MCF 10A (cell line): ENCODE data around the gene PRMT1. TPM values are rescaled to one million over a fixed set of nuclear protein-coding genes. Genes with fewer than 3 reads are reported as not detected.
A peak's percentile ranks its signal among the peaks of the same experiment; 100 is the strongest.

Experiments used
- BruUV-seq: library from RNA; stranded (reverse); fragments of 400-500 nt; replicated peaks from 2 replicates; lab custom pipeline; 2021; lab: Mats Ljungman, UMichigan
- CTCF ChIA-PET: fragments of 300-600 bp; sonication (Branson Sonifier 250); formaldehyde crosslinking; extraction: SDS; loops from one replicate; lab custom pipeline; 2021; ENCODE audit warnings: antibody characterized with exemption, inconsistent platforms; lab: Yijun Ruan, JAX
- POLR2A ChIA-PET: fragments of 300-600, 350-650 bp; sonication (Branson Sonifier 250); formaldehyde crosslinking; extraction: SDS; loops from one replicate; lab custom pipeline; 2020; ENCODE audit warnings: antibody characterized with exemption, inconsistent platforms; lab: Yijun Ruan, JAX
- DNase-seq: peaks from one replicate; pipeline ENCODE4 v3.0.0-alpha.2; 2018; ENCODE audit not compliant: unreplicated experiment
- H3K27ac Mint-ChIP-seq: one replicate; pipeline ENCODE4 v1.8.0; 2022; ENCODE audit warnings: mild to moderate bottlenecking, low read depth, mixed read lengths; ENCODE audit not compliant: unreplicated experiment
- H3K27me3 Mint-ChIP-seq: one replicate; pipeline ENCODE4 v1.8.0; 2022; ENCODE audit warnings: mixed read lengths; ENCODE audit not compliant: insufficient read depth, unreplicated experiment
- H3K36me3 Mint-ChIP-seq: one replicate; pipeline ENCODE4 v1.8.0; 2022; ENCODE audit warnings: mild to moderate bottlenecking, moderate library complexity, mixed read lengths; ENCODE audit not compliant: insufficient read depth, unreplicated experiment
- H3K4me1 Mint-ChIP-seq: one replicate; pipeline ENCODE4 v1.8.0; 2022; ENCODE audit warnings: mixed read lengths; ENCODE audit not compliant: insufficient read depth, unreplicated experiment
- H3K4me3 Mint-ChIP-seq: one replicate; pipeline ENCODE4 v1.8.0; 2022; ENCODE audit warnings: mild to moderate bottlenecking, moderate library complexity, mixed read lengths; ENCODE audit not compliant: unreplicated experiment
- H3K9me3 Mint-ChIP-seq: one replicate; pipeline ENCODE4 v1.8.0; 2022; ENCODE audit warnings: mixed read lengths; ENCODE audit not compliant: unreplicated experiment
- CTCF ChIP-seq: fragments of 200-600 bp; IDR thresholded peaks from one replicate; pipeline ENCODE4 v1.8.0; 2022; ENCODE audit warnings: antibody characterized with exemption, mild to moderate bottlenecking; ENCODE audit not compliant: unreplicated experiment
- intact Hi-C: fragments of 100-400 bp; cut with micrococcal nuclease; formaldehyde crosslinking; loops from 2 replicates; pipeline ENCODE4 v1.14.1; 2022
- total RNA-seq: library from RNA; stranded (reverse); gene quantifications from 2 replicates; pipeline ENCODE4 v1.2.3, GENCODE V29; 2022

PRMT1 gene
- total RNA-seq, 1 experiment from 2014 or later = 304 TPM

- H3K4me1 Mint-ChIP-seq = peaks cover 31% of the 10 kb centered on the region
- peak overlapping the region; percentile 84 for H3K4me3 Mint-ChIP-seq
- BruUV-seq = no TSS peak
- DNase-seq = no peak
- intact Hi-C loops = no loop called here
- ChIA-PET CTCF (interaction anchor here (0.5 to 3.4 kb wide), 4 partner anchors 29 to 73 kb away, joined by 3 to 19 read pairs (median 4); no protein-coding TSS in a partner anchor), POLR2A (interaction anchor here (0.6 to 7.5 kb wide), 9 partner anchors 10 to 207 kb away, joined by 3 to 167 read pairs (median 3); partner anchors contain the start of genes BCL2L12, IRF3, NOSIP and PRMT1)
- peaks cover 32% of the 10 kb centered on the region for H3K36me3 Mint-ChIP-seq
- no peaks in the 10 kb centered on the region for H3K9me3 Mint-ChIP-seq
- peak overlapping the region; percentile 100 for H3K27ac Mint-ChIP-seq
- TF ChIP-seq CTCF = no peak
- H3K27me3 Mint-ChIP-seq = no peaks in the 10 kb centered on the region
Measured at GRCh38 chr19:49643466-49643865, 33.6 kb upstream of the PRMT1 start.

GRCh38 chr19:49645592-49645991, 31.5 kb upstream of the PRMT1 start:
- CTCF ChIA-PET = interaction anchor here (0.5 to 1.5 kb wide), 7 partner anchors 14 to 137 kb away, joined by 3 to 5 read pairs (median 3); no protein-coding TSS in a partner anchor
- no peaks in the 10 kb centered on the region for H3K9me3 Mint-ChIP-seq
- H3K4me3 Mint-ChIP-seq = no peak overlapping the region
- intact Hi-C loops = no loop called here
- TF ChIP-seq CTCF = no peak
- no peak overlapping the region for H3K27ac Mint-ChIP-seq
- no peaks in the 10 kb centered on the region for H3K27me3 Mint-ChIP-seq
- BruUV-seq = no TSS peak
- POLR2A ChIA-PET = no interaction called here
- peaks cover 49% of the 10 kb centered on the region for H3K36me3 Mint-ChIP-seq
- no peak for DNase-seq
- peaks cover 20% of the 10 kb centered on the region for H3K4me1 Mint-ChIP-seq

GRCh38 chr19:49645995-49646394, 31.1 kb upstream of the PRMT1 start:
- BruUV-seq = no TSS peak
- Mint-ChIP-seq H3K36me3 (peaks cover 49% of the 10 kb centered on the region), H3K9me3 (no peaks in the 10 kb centered on the region), H3K27ac (no peak overlapping the region), H3K27me3 (no peaks in the 10 kb centered on the region), H3K4me1 (peaks cover 20% of the 10 kb centered on the region), H3K4me3 (no peak overlapping the region)
- TF ChIP-seq CTCF = no peak
- ChIA-PET POLR2A (no interaction called here), CTCF (interaction anchor here (0.5 to 1.5 kb wide), 6 partner anchors 14 to 137 kb away, joined by 3 to 5 read pairs (median 3); no protein-coding TSS in a partner anchor)
- intact Hi-C loops = no loop called here
- no peak for DNase-seq

- Mint-ChIP-seq H3K4me3 (no peak overlapping the region), H3K36me3 (peaks cover 46% of the 10 kb centered on the region), H3K4me1 (peaks cover 20% of the 10 kb centered on the region), H3K27me3 (no peaks in the 10 kb centered on the region), H3K27ac (no peak overlapping the region), H3K9me3 (no peaks in the 10 kb centered on the region)
- ChIA-PET POLR2A (no interaction called here), CTCF (interaction anchor here (1.1 kb wide), 1 partner anchor 25 kb away, joined by 3 read pairs; no protein-coding TSS in a partner anchor)
- no TSS peak for BruUV-seq
- no peak for DNase-seq
- intact Hi-C loops = no loop called here
- no peak for TF ChIP-seq CTCF
Measured at GRCh38 chr19:49646586-49646985, 30.5 kb upstream of the PRMT1 start.
